ENCODE measurements around the gene TBC1D17. TPM values are rescaled to one million over a fixed set of nuclear protein-coding genes. Genes with fewer than 3 reads are reported as not detected.

Gene TBC1D17
- total and polyA plus RNA-seq, 2 experiments from 2014 or later, result 6.6 to 32.4 TPM

- H4K20me1 ChIP-seq (ENCODE audit: insufficient read depth), result no peaks in the 10 kb centered on the region
- H2AFZ ChIP-seq, result no peak overlapping the region
- TF ChIP-seq EZH2 (IDR thresholded peaks at IDR 0.05; ENCODE audit: insufficient read depth, poor library complexity, severe bottlenecking), result no peak
- TF ChIP-seq EZH2phosphoT487 (IDR thresholded peaks at IDR 0.05; ENCODE audit: insufficient read depth, low read depth), result no peak
- H3K4me2 ChIP-seq (ENCODE audit: unreplicated experiment), result no peak overlapping the region
- H3K9ac ChIP-seq, result no peak overlapping the region
- H3K4me1 ChIP-seq (ENCODE audit: insufficient read depth), result no peaks in the 10 kb centered on the region
- no peak overlapping the region for H3K4me3 ChIP-seq
- peaks cover 2% of the 10 kb centered on the region; the same call in 1 of the 2 replicates for H3F3A ChIP-seq (ENCODE audit: insufficient read depth)
- DNase-seq, result no peak
- H3K27me3 ChIP-seq (replicated peaks; ENCODE audit: insufficient read depth), result no peaks in the 10 kb centered on the region
- H3K79me2 ChIP-seq (ENCODE audit: insufficient read depth), result peaks cover 6% of the 10 kb centered on the region; the same call in 1 of the 2 replicates
- in situ Hi-C loops (cut with MboI), result loop anchor here (25.0 kb wide), 1 partner anchor 204 kb away; no protein-coding TSS in a partner anchor
- H3K27ac ChIP-seq, result no peak overlapping the region
- no peaks in the 10 kb centered on the region for H3K9me2 ChIP-seq (ENCODE audit: insufficient read depth)
- no peaks in the 10 kb centered on the region for H3K9me3 ChIP-seq (ENCODE audit: low read depth)
- no peaks in the 10 kb centered on the region for H3K36me3 ChIP-seq (ENCODE audit: low read depth)
- 91 to 95% methylated on average over 8 of the region's 8 CpGs for WGBS, 2 experiments (ENCODE audit: low coverage in 1 of 2, low lambda C conversion rate in 2 of 2, missing lambda C conversion rate in 2 of 2)
Measured at GRCh38 chr19:49933643-49934042, 56.1 kb downstream of the TBC1D17 start.

- TF ChIP-seq EZH2 (IDR thresholded peaks at IDR 0.05; ENCODE audit: insufficient read depth, poor library complexity, severe bottlenecking) (no peak), EZH2phosphoT487 (IDR thresholded peaks at IDR 0.05; ENCODE audit: insufficient read depth, low read depth) (no peak)
- H3K9ac ChIP-seq, result no peak overlapping the region
- no peaks in the 10 kb centered on the region for H3K9me2 ChIP-seq (ENCODE audit: insufficient read depth)
- H3K4me1 ChIP-seq (ENCODE audit: insufficient read depth), result no peaks in the 10 kb centered on the region
- H3K27me3 ChIP-seq (replicated peaks; ENCODE audit: insufficient read depth), result no peaks in the 10 kb centered on the region
- no peak overlapping the region for H3K4me2 ChIP-seq (ENCODE audit: unreplicated experiment)
- no peaks in the 10 kb centered on the region for H3K9me3 ChIP-seq (ENCODE audit: low read depth)
- no peak for DNase-seq
- no peaks in the 10 kb centered on the region for H3F3A ChIP-seq (ENCODE audit: insufficient read depth)
- 35 to 40% methylated on average over 5 of the region's 5 CpGs for WGBS, 2 experiments (ENCODE audit: low coverage in 1 of 2, low lambda C conversion rate in 2 of 2, missing lambda C conversion rate in 2 of 2)
- H3K79me2 ChIP-seq (ENCODE audit: insufficient read depth), result no peaks in the 10 kb centered on the region
- H2AFZ ChIP-seq, result no peak overlapping the region
- no peak overlapping the region for H3K4me3 ChIP-seq
- no peaks in the 10 kb centered on the region for H3K36me3 ChIP-seq (ENCODE audit: low read depth)
- in situ Hi-C loops (cut with MboI), result loop anchor here (25.0 kb wide), 1 partner anchor 201 kb away; no protein-coding TSS in a partner anchor
- no peak overlapping the region for H3K27ac ChIP-seq
- no peaks in the 10 kb centered on the region for H4K20me1 ChIP-seq (ENCODE audit: insufficient read depth)
Measured at GRCh38 chr19:49936549-49936948, 59.0 kb downstream of the TBC1D17 start.

GRCh38 chr19:49937750-49938381, 60.4 kb downstream of the TBC1D17 start:
- in situ Hi-C loops (cut with MboI), result loop anchor here (25.0 kb wide), 1 partner anchor 199 kb away; no protein-coding TSS in a partner anchor
- H4K20me1 ChIP-seq (ENCODE audit: insufficient read depth), result no peaks in the 10 kb centered on the region
- peak; percentile 81 for DNase-seq
- H3K4me3 ChIP-seq, result peak overlapping the region; percentile 65
- no peaks in the 10 kb centered on the region for H3K36me3 ChIP-seq (ENCODE audit: low read depth)
- 0 out of 2 replicates have a peak, but pooled peaks cover 2% of the 10 kb centered on the region for H3K27me3 ChIP-seq (replicated peaks; ENCODE audit: insufficient read depth)
- H3K4me1 ChIP-seq (ENCODE audit: insufficient read depth), result no peaks in the 10 kb centered on the region
- H3F3A ChIP-seq (ENCODE audit: insufficient read depth), result no peaks in the 10 kb centered on the region
- H2AFZ ChIP-seq, result peak overlapping the region; percentile 79
- H3K9me2 ChIP-seq (ENCODE audit: insufficient read depth), result no peaks in the 10 kb centered on the region
- peak overlapping the region; percentile 84 for H3K4me2 ChIP-seq (ENCODE audit: unreplicated experiment)
- TF ChIP-seq EZH2 (IDR thresholded peaks at IDR 0.05; ENCODE audit: insufficient read depth, poor library complexity, severe bottlenecking) (no peak), EZH2phosphoT487 (IDR thresholded peaks at IDR 0.05; ENCODE audit: insufficient read depth, low read depth) (no peak)
- H3K9me3 ChIP-seq (ENCODE audit: low read depth), result no peaks in the 10 kb centered on the region
- no peaks in the 10 kb centered on the region for H3K79me2 ChIP-seq (ENCODE audit: insufficient read depth)
- H3K9ac ChIP-seq, result no peak overlapping the region
- H3K27ac ChIP-seq, result no peak overlapping the region
- WGBS, 2 experiments (ENCODE audit: low coverage in 1 of 2, low lambda C conversion rate in 2 of 2, missing lambda C conversion rate in 2 of 2), result 18 to 19% methylated on average over 35 of the region's 35 CpGs

Small RNA genes lying within 50 kb of the gene (microRNA-seq; reads per million reads assigned to microRNA genes)
- 2.6 reads per million for gene MIR4749 (ENCODE audit: borderline number of aligned reads)
- 2.6 reads per million for gene MIR4750 (ENCODE audit: borderline number of aligned reads)
- gene MIR6800 (ENCODE audit: borderline number of aligned reads), result not detected

Small RNA genes lying within 50 kb of the gene (small RNA-seq; reads per million reads assigned to genes)
- not detected for gene MIR4749 (ENCODE audit: low read depth, low replicate concordance)

Other genes starting within 250 kb of the TBC1D17 start
- 61.0 and 116 TPM in 2 replicates for gene RRAS, start 237.6 kb upstream of the TBC1D17 start, total RNA-seq (2014; rRNA removed; shearing (Covaris generic))
- 337 and 347 TPM in 2 replicates for gene RRAS, start 237.6 kb upstream of the TBC1D17 start, polyA plus RNA-seq (2016; fragmentation: Nextera tagmentation; extraction: Ambion mirVana)
- gene SCAF1, start 235.5 kb upstream of the TBC1D17 start, total RNA-seq (2014; rRNA removed; shearing (Covaris generic)), result 18.6 and 28.7 TPM in 2 replicates
- 8.4 and 8.5 TPM in 2 replicates for gene SCAF1, start 235.5 kb upstream of the TBC1D17 start, polyA plus RNA-seq (2016; fragmentation: Nextera tagmentation; extraction: Ambion mirVana)
- gene IRF3, start 211.8 kb upstream of the TBC1D17 start, total RNA-seq (2014; rRNA removed; shearing (Covaris generic)), result 50.0 and 55.6 TPM in 2 replicates
- gene IRF3, start 211.8 kb upstream of the TBC1D17 start, polyA plus RNA-seq (2016; fragmentation: Nextera tagmentation; extraction: Ambion mirVana), result 28.6 and 28.8 TPM in 2 replicates
- gene BCL2L12, start 211.8 kb upstream of the TBC1D17 start, total RNA-seq (2014; rRNA removed; shearing (Covaris generic)), result 4.3 and 9.5 TPM in 2 replicates
- 16.6 and 16.7 TPM in 2 replicates for gene BCL2L12, start 211.8 kb upstream of the TBC1D17 start, polyA plus RNA-seq (2016; fragmentation: Nextera tagmentation; extraction: Ambion mirVana)
- gene PRMT1, start 200.4 kb upstream of the TBC1D17 start, total RNA-seq (2014; rRNA removed; shearing (Covaris generic)), result 192 and 225 TPM in 2 replicates
- 164 and 173 TPM in 2 replicates for gene PRMT1, start 200.4 kb upstream of the TBC1D17 start, polyA plus RNA-seq (2016; fragmentation: Nextera tagmentation; extraction: Ambion mirVana)
- gene ADM5, start 188.1 kb upstream of the TBC1D17 start, total RNA-seq (2014; rRNA removed; shearing (Covaris generic)), result 0.25 TPM in 1 of 2 replicates, not detected in the other
- 0.10 TPM in 1 of 2 replicates, not detected in the other for gene ADM5, start 188.1 kb upstream of the TBC1D17 start, polyA plus RNA-seq (2016; fragmentation: Nextera tagmentation; extraction: Ambion mirVana)
- gene CPT1C, start 186.6 kb upstream of the TBC1D17 start, total RNA-seq (2014; rRNA removed; shearing (Covaris generic)), result 11.7 and 16.6 TPM in 2 replicates
- gene CPT1C, start 186.6 kb upstream of the TBC1D17 start, polyA plus RNA-seq (2016; fragmentation: Nextera tagmentation; extraction: Ambion mirVana), result 14.3 and 16.8 TPM in 2 replicates
- 0.38 and 2.1 TPM in 2 replicates for gene TSKS, start 114.4 kb upstream of the TBC1D17 start, total RNA-seq (2014; rRNA removed; shearing (Covaris generic))
- 0.31 and 0.93 TPM in 2 replicates for gene TSKS, start 114.4 kb upstream of the TBC1D17 start, polyA plus RNA-seq (2016; fragmentation: Nextera tagmentation; extraction: Ambion mirVana)
- 118 and 124 TPM in 2 replicates for gene AP2A1, start 110.7 kb upstream of the TBC1D17 start, total RNA-seq (2014; rRNA removed; shearing (Covaris generic))
- 64.2 and 64.9 TPM in 2 replicates for gene AP2A1, start 110.7 kb upstream of the TBC1D17 start, polyA plus RNA-seq (2016; fragmentation: Nextera tagmentation; extraction: Ambion mirVana)
- gene FUZ, start 64.4 kb upstream of the TBC1D17 start, total RNA-seq (2014; rRNA removed; shearing (Covaris generic)), result 17.7 and 21.1 TPM in 2 replicates
- gene FUZ, start 64.4 kb upstream of the TBC1D17 start, polyA plus RNA-seq (2016; fragmentation: Nextera tagmentation; extraction: Ambion mirVana), result 11.7 and 15.1 TPM in 2 replicates
- gene MED25, start 59.4 kb upstream of the TBC1D17 start, total RNA-seq (2014; rRNA removed; shearing (Covaris generic)), result 21.8 and 24.2 TPM in 2 replicates
- 17.4 and 21.9 TPM in 2 replicates for gene MED25, start 59.4 kb upstream of the TBC1D17 start, polyA plus RNA-seq (2016; fragmentation: Nextera tagmentation; extraction: Ambion mirVana)
- gene PTOV1, start 26.5 kb upstream of the TBC1D17 start, total RNA-seq (2014; rRNA removed; shearing (Covaris generic)), result 53.1 and 88.0 TPM in 2 replicates
- gene PTOV1, start 26.5 kb upstream of the TBC1D17 start, polyA plus RNA-seq (2016; fragmentation: Nextera tagmentation; extraction: Ambion mirVana), result 88.9 and 91.7 TPM in 2 replicates
- gene PNKP, start 10.1 kb upstream of the TBC1D17 start, total RNA-seq (2014; rRNA removed; shearing (Covaris generic)), result 31.5 and 35.9 TPM in 2 replicates
- gene PNKP, start 10.1 kb upstream of the TBC1D17 start, polyA plus RNA-seq (2016; fragmentation: Nextera tagmentation; extraction: Ambion mirVana), result 32.7 and 42.2 TPM in 2 replicates
- gene AKT1S1, start 347 bp upstream of the TBC1D17 start, total RNA-seq (2014; rRNA removed; shearing (Covaris generic)), result 11.6 and 17.3 TPM in 2 replicates
- 60.4 and 65.2 TPM in 2 replicates for gene AKT1S1, start 347 bp upstream of the TBC1D17 start, polyA plus RNA-seq (2016; fragmentation: Nextera tagmentation; extraction: Ambion mirVana)
- gene IL4I1, start 19.2 kb downstream of the TBC1D17 start, total RNA-seq (2014; rRNA removed; shearing (Covaris generic)), result not detected in 2 replicates
- 0.66 and 0.91 TPM in 2 replicates for gene IL4I1, start 19.2 kb downstream of the TBC1D17 start, polyA plus RNA-seq (2016; fragmentation: Nextera tagmentation; extraction: Ambion mirVana)
- gene ATF5, start 51.5 kb downstream of the TBC1D17 start, total RNA-seq (2014; rRNA removed; shearing (Covaris generic)), result 8.9 and 19.1 TPM in 2 replicates
- gene ATF5, start 51.5 kb downstream of the TBC1D17 start, polyA plus RNA-seq (2016; fragmentation: Nextera tagmentation; extraction: Ambion mirVana), result 8.0 and 8.9 TPM in 2 replicates
- gene NUP62, start 51.8 kb downstream of the TBC1D17 start, total RNA-seq (2014; rRNA removed; shearing (Covaris generic)), result 35.1 and 41.6 TPM in 2 replicates
- gene NUP62, start 51.8 kb downstream of the TBC1D17 start, polyA plus RNA-seq (2016; fragmentation: Nextera tagmentation; extraction: Ambion mirVana), result 38.4 and 38.5 TPM in 2 replicates
- not detected in 2 replicates for gene SIGLEC11, start 83.5 kb downstream of the TBC1D17 start, total RNA-seq (2014; rRNA removed; shearing (Covaris generic))
- gene SIGLEC11, start 83.5 kb downstream of the TBC1D17 start, polyA plus RNA-seq (2016; fragmentation: Nextera tagmentation; extraction: Ambion mirVana), result not detected in 2 replicates
- gene VRK3, start 147.7 kb downstream of the TBC1D17 start, total RNA-seq (2014; rRNA removed; shearing (Covaris generic)), result 25.4 and 45.6 TPM in 2 replicates
- gene VRK3, start 147.7 kb downstream of the TBC1D17 start, polyA plus RNA-seq (2016; fragmentation: Nextera tagmentation; extraction: Ambion mirVana), result 30.8 and 32.2 TPM in 2 replicates
- 6.6 and 12.5 TPM in 2 replicates for gene ZNF473, start 148.3 kb downstream of the TBC1D17 start, total RNA-seq (2014; rRNA removed; shearing (Covaris generic))
- 4.5 and 5.0 TPM in 2 replicates for gene ZNF473, start 148.3 kb downstream of the TBC1D17 start, polyA plus RNA-seq (2016; fragmentation: Nextera tagmentation; extraction: Ambion mirVana)

All from GM23248 (cell line).